Dedifferentiated amniotic fluid mesenchymal stem cell (primary cell): Measurements from ENCODE around the gene UPK1B.
A peak's percentile ranks its signal among the peaks of the same experiment; 100 is the strongest.
"Not testable (repeated sequence)": the region's sequence is repeated elsewhere in the genome, so short reads cannot be mapped to it uniquely, and the experiment has no call there.

Source experiments
- DNase-seq: peaks from one replicate; pipeline ENCODE4 v3.0.0-alpha.2; 2016; ENCODE audit errors: extremely low spot score

The UPK1B gene

GRCh38 chr3:119223511-119223910, 50.1 kb downstream of the UPK1B start:
- no peak for DNase-seq

GRCh38 chr3:119225121-119225520, 51.7 kb downstream of the UPK1B start:
- DNase-seq = no peak

GRCh38 chr3:119227070-119227850, 53.9 kb downstream of the UPK1B start:
- no peak for DNase-seq

GRCh38 chr3:119228373-119229145, 55.2 kb downstream of the UPK1B start:
- DNase-seq = no peak

- DNase-seq = no peak
Measured at GRCh38 chr3:119229190-119229589, 55.8 kb downstream of the UPK1B start.

- DNase-seq = no peak
Measured at GRCh38 chr3:119230071-119230470, 56.7 kb downstream of the UPK1B start.

GRCh38 chr3:119230745-119231144, 57.3 kb downstream of the UPK1B start:
- no peak for DNase-seq

GRCh38 chr3:119234610-119235009, 61.2 kb downstream of the UPK1B start:
- no peak for DNase-seq

- no peak for DNase-seq
Measured at GRCh38 chr3:119235151-119235550, 61.8 kb downstream of the UPK1B start.

- DNase-seq = no peak
Measured at GRCh38 chr3:119236756-119237155, 63.4 kb downstream of the UPK1B start.

GRCh38 chr3:119237299-119237698, 63.9 kb downstream of the UPK1B start:
- DNase-seq = no peak

- no peak for DNase-seq
Measured at GRCh38 chr3:119238363-119238762, 65.0 kb downstream of the UPK1B start.

- no peak for DNase-seq
Measured at GRCh38 chr3:119239206-119239820, 65.9 kb downstream of the UPK1B start.

- no peak for DNase-seq
Measured at GRCh38 chr3:119240101-119240590, 66.7 kb downstream of the UPK1B start.

GRCh38 chr3:119240591-119241434, 67.4 kb downstream of the UPK1B start, which contains the start of gene B4GALT4:
Gene B4GALT4 (minus strand): TSS chr3:119240878. CDS start chr3:119230099, 10,779 bp downstream.
- DNase-seq = peak; percentile 80

- not testable (repeated sequence) for DNase-seq
Measured at GRCh38 chr3:119242387-119243057, 69.1 kb downstream of the UPK1B start.

- DNase-seq = not testable (repeated sequence)
Measured at GRCh38 chr3:119243058-119243529, 69.7 kb downstream of the UPK1B start.

GRCh38 chr3:119243712-119244111, 70.3 kb downstream of the UPK1B start:
- DNase-seq = no peak

GRCh38 chr3:119245778-119246177, 72.4 kb downstream of the UPK1B start:
- no peak for DNase-seq
